Measurements from ENCODE around the gene DHRS12.

Gene DHRS12

DNA sequence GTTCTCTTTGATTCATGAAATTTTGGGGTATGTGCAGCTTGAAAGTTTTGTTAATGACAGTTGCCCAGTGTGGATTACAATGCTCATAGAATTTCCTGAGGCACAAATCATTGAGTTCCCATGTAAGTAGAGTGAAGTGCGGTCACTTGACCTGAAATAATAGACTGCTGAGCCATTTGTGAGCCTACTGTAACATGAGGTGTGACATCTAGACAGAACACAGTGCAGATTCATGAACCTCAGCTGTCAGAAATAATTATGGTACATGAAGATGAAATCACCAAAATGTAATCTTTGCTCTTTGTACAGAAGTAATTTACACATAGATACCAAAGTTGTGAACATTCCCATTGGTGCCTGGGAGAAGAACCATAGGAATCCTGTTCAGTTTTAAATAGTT is 84.6 kb downstream of the DHRS12 start:
- DNase-seq: no peak

All from activated CD4-positive, alpha-beta T cell treated with anti-CD3 and anti-CD28 coated beads for 48 hours (primary cell).